HepG2 (cell line): Measurements from ENCODE around the gene SLC25A5. TPM values are rescaled to one million over a fixed set of nuclear protein-coding genes. Genes with fewer than 3 reads are reported as not detected.

Experiments used
- ARNTL ChIP-seq: sonication (generic); formaldehyde crosslinking; IDR thresholded peaks from 2 replicates; pipeline ENCODE4 v1.4.0; 2020; ENCODE audit warnings: mild to moderate bottlenecking, missing genetic modification reagents
- CREM ChIP-seq, 2 experiments: sonication (generic) in 1 of 2; formaldehyde crosslinking in 1 of 2; IDR thresholded peaks; 2 replicates each; pipeline versions ENCODE4 v1.4.0 to v1.6.1; 2016 to 2020; ENCODE audit warnings: antibody characterized with exemption in 1 of 2, mild to moderate bottlenecking in 1 of 2, missing genetic modification reagents in 1 of 2
- E2F1 ChIP-seq: sonication (generic); formaldehyde crosslinking; IDR thresholded peaks from 2 replicates; pipeline ENCODE4 v1.5.0; 2020; ENCODE audit warnings: missing genetic modification reagents
- ETS1 ChIP-seq: sonication (generic); formaldehyde crosslinking; IDR thresholded peaks from 2 replicates; pipeline ENCODE4 v1.4.0; 2020; ENCODE audit warnings: missing genetic modification reagents
- EZH2 ChIP-seq: conservative IDR thresholded peaks from 2 replicates; pipeline ENCODE4 v1.6.1; 2012; ENCODE audit warnings: mild to moderate bottlenecking, low read depth, low read length, moderate library complexity
- FOSL2 ChIP-seq: sonication (generic); formaldehyde crosslinking; IDR thresholded peaks from 2 replicates; pipeline ENCODE4 v1.4.0; 2020; ENCODE audit warnings: missing genetic modification reagents
- HMGA1 ChIP-seq: sonication (generic); formaldehyde crosslinking; conservative IDR thresholded peaks from 2 replicates; pipeline ENCODE4 v1.4.0; 2020; ENCODE audit warnings: missing genetic modification reagents
- HNF4G ChIP-seq, 2 experiments: sonication (generic) in 1 of 2; formaldehyde crosslinking in 1 of 2; IDR thresholded peaks; 2 replicates each; pipeline versions ENCODE4 v1.4.0 to v1.6.1; 2011 to 2020; ENCODE audit warnings: borderline replicate concordance in 2 of 2, low read depth in 2 of 2, mild to moderate bottlenecking in 2 of 2, low read length in 1 of 2, missing genetic modification reagents in 1 of 2, moderate library complexity in 1 of 2
- KAT7 ChIP-seq: IDR thresholded peaks from 2 replicates; pipeline ENCODE4 v1.6.1; 2018; ENCODE audit warnings: borderline replicate concordance, missing compliant biosample characterization
- LBX2 ChIP-seq: sonication (generic); formaldehyde crosslinking; IDR thresholded peaks from 2 replicates; pipeline ENCODE4 v1.5.0; 2020; ENCODE audit warnings: missing genetic modification reagents, mild to moderate bottlenecking, borderline replicate concordance
- NR2C2 ChIP-seq: sonication (generic); formaldehyde crosslinking; IDR thresholded peaks from 2 replicates; pipeline ENCODE4 v1.4.0; 2020; ENCODE audit warnings: missing genetic modification reagents, mild to moderate bottlenecking, moderate library complexity, borderline replicate concordance
- PCBP1 ChIP-seq: fragments of 200-400 bp; formaldehyde crosslinking; IDR thresholded peaks from 2 replicates; pipeline ENCODE4 v1.6.1; 2017; ENCODE audit warnings: mild to moderate bottlenecking, low read depth, low read length, borderline replicate concordance
- PHF20 ChIP-seq: sonication (generic); formaldehyde crosslinking; IDR thresholded peaks from 2 replicates; pipeline ENCODE4 v1.5.0; 2020; ENCODE audit warnings: mild to moderate bottlenecking, missing genetic modification reagents
- RBAK ChIP-seq: sonication (generic); formaldehyde crosslinking; IDR thresholded peaks from 2 replicates; pipeline ENCODE4 v1.5.1; 2020; ENCODE audit warnings: mild to moderate bottlenecking, missing genetic modification reagents
- RBM39 ChIP-seq: fragments of 200-400 bp; formaldehyde crosslinking; IDR thresholded peaks from one replicate; pipeline ENCODE4 v1.6.1; 2018; ENCODE audit warnings: antibody characterized with exemption, mild to moderate bottlenecking, low read depth, low read length; ENCODE audit not compliant: poor library complexity, severe bottlenecking
- RNF2 ChIP-seq: fragments of 450-650 bp; conservative IDR thresholded peaks from 2 replicates; pipeline ENCODE4 v1.6.1; 2016; ENCODE audit warnings: low read depth
- UBTF ChIP-seq: sonication (generic); formaldehyde crosslinking; IDR thresholded peaks from 2 replicates; pipeline ENCODE4 v1.4.0; 2020; ENCODE audit warnings: mild to moderate bottlenecking, missing genetic modification reagents
- ZNF543 ChIP-seq: sonication (generic); formaldehyde crosslinking; IDR thresholded peaks from 2 replicates; pipeline ENCODE4 v1.4.0; 2020; ENCODE audit warnings: mild to moderate bottlenecking, missing genetic modification reagents
- ZNF556 ChIP-seq: sonication (generic); formaldehyde crosslinking; IDR thresholded peaks from 2 replicates; pipeline ENCODE4 v1.4.0; 2020; ENCODE audit warnings: mild to moderate bottlenecking, missing genetic modification reagents, borderline replicate concordance
- ZNF761 ChIP-seq: sonication (generic); formaldehyde crosslinking; conservative IDR thresholded peaks from 2 replicates; pipeline ENCODE4 v1.4.0; 2020; ENCODE audit warnings: mild to moderate bottlenecking, missing genetic modification reagents
- ZNF770 ChIP-seq: sonication (generic); formaldehyde crosslinking; IDR thresholded peaks from 2 replicates; pipeline ENCODE4 v1.5.0; 2020; ENCODE audit warnings: mild to moderate bottlenecking, missing genetic modification reagents
- polyA plus RNA-seq, 8 experiments: library from polyadenylated mRNA; depleted of rRNA in 3 of 8; stranded (reverse) in 7 of 8; unstranded in 1 of 8; fragments of >200 nt; fragmentation: Illumina TruSeq in 4 of 8; extraction: Trizol in 4 of 8; gene quantifications; 2 replicates each; pipeline versions ENCODE4 v1.2.1 to v1.2.3, GENCODE V29; 2011 to 2016; ENCODE audit warnings: low read depth in 4 of 8, missing spikeins in 1 of 8, mixed read lengths in 1 of 8; ENCODE audit not compliant: insufficient read depth in 1 of 8
- total RNA-seq, 5 experiments: library from RNA; depleted of rRNA; stranded (reverse); fragments of >200 nt; fragmentation: Illumina TruSeq; extraction: Trizol; gene quantifications; 2 replicates each; pipeline ENCODE4 v1.2.3, GENCODE V29; 2016; ENCODE audit warnings: low read depth in 1 of 5

Gene SLC25A5
- total and polyA plus RNA-seq, 2 of the 13 experiments (the other 11 are each of a cell fraction or from before 2014, with no cell fraction given): 300 to 402 TPM

GRCh38 chrX:119468551-119469312 is 488 bp downstream of the SLC25A5 start (continued):
- TF ChIP-seq ETS1 (CRISPR knock-in tag) (no peak), ZNF770 (CRISPR knock-in tag) (no peak; the same call in 1 of the 2 replicates), NR2C2 (no peak), PCBP1 (no peak), UBTF (CRISPR knock-in tag) (peak; percentile 48; the same call in 1 of the 2 replicates), EZH2 (no peak), RBAK (CRISPR knock-in tag) (no peak), HNF4G (IDR thresholded peaks at IDR 0.05; ENCODE audit: borderline replicate concordance, low read depth, low read length) (no peak), HNF4G (CRISPR knock-in tag; IDR thresholded peaks at IDR 0.05; ENCODE audit: borderline replicate concordance, low read depth) (no peak), ARNTL (CRISPR knock-in tag) (no peak), KAT7 (CRISPR knock-in tag) (no peak; the same call in 1 of the 2 replicates), HMGA1 (no peak), ZNF543 (CRISPR knock-in tag) (0 out of 2 replicates have a peak, but pooled peaks have one; percentile 51), CREM (IDR thresholded peaks at IDR 0.05) (no peak), CREM (CRISPR knock-in tag; IDR thresholded peaks at IDR 0.05) (no peak), RNF2 (no peak), LBX2 (CRISPR knock-in tag) (no peak), E2F1 (CRISPR knock-in tag) (no peak), ZNF761 (no peak), ZNF556 (CRISPR knock-in tag) (no peak), RBM39 (peak; percentile 87), PHF20 (peak; percentile 11; the same call in 1 of the 2 replicates), FOSL2 (no peak)
